HEK293 (cell line): Measurements from ENCODE around the gene PCBD1.
A peak's percentile ranks its signal among the peaks of the same experiment; 100 is the strongest.

Source experiments
- CTCF ChIA-PET: fragments of 350-600 bp; formaldehyde crosslinking; extraction: SDS; loops from one replicate; lab custom pipeline; 2021; ENCODE audit warnings: antibody characterized with exemption; lab: Yijun Ruan, JAX
- POLR2A ChIA-PET: fragments of 300-600 bp; formaldehyde crosslinking; extraction: SDS; loops from one replicate; lab custom pipeline; 2020; ENCODE audit warnings: antibody characterized with exemption, inconsistent platforms; lab: Yijun Ruan, JAX
- H3K27ac ChIP-seq: fragments of 200-500 bp; sonication (Bioruptor generic); 2 replicates; pipeline ENCODE4 v1.5.1; 2014; ENCODE audit warnings: low read depth, low read length, control low read depth, inconsistent platforms; ENCODE audit errors: extremely low read depth
- H3K36me3 ChIP-seq, 2 experiments: fragments of 200-500 bp in 1 of 2; sonication (Bioruptor generic) in 1 of 2; 1 replicate in 1 of 2; 2 replicates in 1 of 2; pipeline ENCODE4 v1.5.1; 2014 to 2017; ENCODE audit warnings: inconsistent platforms in 2 of 2, low read length in 2 of 2; ENCODE audit not compliant: control insufficient read depth in 2 of 2, insufficient read depth in 1 of 2
- H3K4me1 ChIP-seq: fragments of 200-500 bp; sonication (Bioruptor generic); 2 replicates; pipeline ENCODE4 v1.5.1; 2014; ENCODE audit warnings: mild to moderate bottlenecking, low read length, inconsistent platforms; ENCODE audit not compliant: control insufficient read depth, insufficient read depth
- H3K4me3 ChIP-seq: 2 replicates; pipeline ENCODE4 v1.5.1; 2011; ENCODE audit warnings: low read depth, mild to moderate bottlenecking, control low read depth, low read length, moderate library complexity
- H3K9me3 ChIP-seq: fragments of 200-500 bp; sonication (Bioruptor generic); 2 replicates; pipeline ENCODE4 v1.5.1; 2014; ENCODE audit warnings: low read depth, low read length, inconsistent platforms; ENCODE audit not compliant: control insufficient read depth, insufficient read depth
- EGR2 ChIP-seq: fragments of 450-650 bp; formaldehyde crosslinking; IDR thresholded peaks from 2 replicates; pipeline ENCODE4 v1.5.1; 2016; ENCODE audit warnings: low read depth, missing biosample characterization, missing genetic modification characterization
- HOXA7 ChIP-seq: sonication (generic); formaldehyde crosslinking; IDR thresholded peaks from 2 replicates; pipeline ENCODE4 v1.8.1; 2022; ENCODE audit warnings: missing genetic modification reagents, borderline replicate concordance
- HOXD13 ChIP-seq: sonication (generic); formaldehyde crosslinking; IDR thresholded peaks from 2 replicates; pipeline ENCODE4 v1.8.0; 2022; ENCODE audit warnings: missing genetic modification reagents, borderline replicate concordance
- KLF10 ChIP-seq: fragments of 450-650 bp; IDR thresholded peaks from 2 replicates; pipeline ENCODE4 v1.5.1; 2018; ENCODE audit warnings: missing biosample characterization, mild to moderate bottlenecking, missing genetic modification characterization
- KLF8 ChIP-seq: fragments of 450-650 bp; formaldehyde crosslinking; IDR thresholded peaks from 2 replicates; pipeline ENCODE4 v1.5.1; 2016; ENCODE audit warnings: missing biosample characterization, missing genetic modification characterization
- PATZ1 ChIP-seq: fragments of 450-650 bp; formaldehyde crosslinking; IDR thresholded peaks from 2 replicates; pipeline ENCODE4 v1.5.1; 2016; ENCODE audit warnings: missing biosample characterization, missing genetic modification characterization
- REST ChIP-seq: fragments of 450-650 bp; formaldehyde crosslinking; IDR thresholded peaks from 2 replicates; pipeline ENCODE4 v1.5.1; 2016; ENCODE audit warnings: missing biosample characterization, missing genetic modification characterization
- ZBTB20 ChIP-seq: fragments of 450-650 bp; formaldehyde crosslinking; IDR thresholded peaks from 2 replicates; pipeline ENCODE4 v1.5.1; 2016; ENCODE audit warnings: missing biosample characterization, missing genetic modification characterization
- ZNF148 ChIP-seq: fragments of 450-650 bp; formaldehyde crosslinking; IDR thresholded peaks from 2 replicates; pipeline ENCODE4 v1.5.0; 2017; ENCODE audit warnings: missing biosample characterization, missing genetic modification characterization, borderline replicate concordance
- ZNF169 ChIP-seq: fragments of 450-650 bp; formaldehyde crosslinking; IDR thresholded peaks from 2 replicates; pipeline ENCODE4 v1.5.1; 2016; ENCODE audit warnings: missing biosample characterization, missing genetic modification characterization
- ZNF239 ChIP-seq: fragments of 450-650 bp; formaldehyde crosslinking; IDR thresholded peaks from 2 replicates; pipeline ENCODE4 v1.5.1; 2016; ENCODE audit warnings: missing biosample characterization, missing genetic modification characterization
- ZNF280C ChIP-seq: fragments of 450-650 bp; formaldehyde crosslinking; IDR thresholded peaks from 2 replicates; pipeline ENCODE4 v1.5.1; 2016; ENCODE audit warnings: missing biosample characterization, missing genetic modification characterization
- ZNF354C ChIP-seq: fragments of 450-650 bp; formaldehyde crosslinking; IDR thresholded peaks from 2 replicates; pipeline ENCODE4 v1.5.1; 2016; ENCODE audit warnings: missing biosample characterization, missing genetic modification characterization, low read depth, borderline replicate concordance
- ZNF404 ChIP-seq: fragments of 450-650 bp; formaldehyde crosslinking; IDR thresholded peaks from 2 replicates; pipeline ENCODE4 v1.5.1; 2017; ENCODE audit warnings: missing biosample characterization, missing genetic modification characterization
- ZNF596 ChIP-seq: fragments of 450-650 bp; IDR thresholded peaks from 2 replicates; pipeline ENCODE4 v1.5.0; 2018; ENCODE audit warnings: missing biosample characterization, mild to moderate bottlenecking, missing genetic modification characterization, moderate library complexity
- ZNF791 ChIP-seq: fragments of 450-650 bp; formaldehyde crosslinking; IDR thresholded peaks from 2 replicates; pipeline ENCODE4 v1.5.1; 2016; ENCODE audit warnings: missing biosample characterization, missing genetic modification characterization

PCBD1 gene

GRCh38 chr10:70908406-70909296 is 20.3 kb upstream of the PCBD1 start (continued):
- no peak for TF ChIP-seq ZNF239 (tag by site-specific recombination)
- TF ChIP-seq, all 188 proteins: peak for 3

GRCh38 chr10:70907637-70908405 is 19.5 kb upstream of the PCBD1 start:
- ChIA-PET POLR2A (no interaction called here), CTCF (interaction anchor here (0.6 to 1.6 kb wide), 2 partner anchors 198 to 303 kb away, joined by 3 to 6 read pairs; no protein-coding TSS in a partner anchor)
- Histone ChIP-seq H3K27ac (no peak overlapping the region), H3K4me1 (no peaks in the 10 kb centered on the region), H3K4me3 (no peak overlapping the region), H3K9me3 (no peaks in the 10 kb centered on the region), H3K36me3 (no peaks in the 10 kb centered on the region)
- TF ChIP-seq ZNF169 (tag by site-specific recombination) (no peak), ZNF404 (tag by site-specific recombination) (no peak), REST (tag by site-specific recombination) (no peak), EGR2 (tag by site-specific recombination) (peak; percentile 45; the same call in 1 of the 2 replicates)

GRCh38 chr10:70906953-70907636 is 18.7 kb upstream of the PCBD1 start:
- Histone ChIP-seq H3K9me3 (no peaks in the 10 kb centered on the region), H3K4me3 (no peak overlapping the region), H3K27ac (no peak overlapping the region), H3K36me3 (no peaks in the 10 kb centered on the region), H3K4me1 (no peaks in the 10 kb centered on the region)
- POLR2A ChIA-PET, result no interaction called here
- CTCF ChIA-PET, result interaction anchor here (0.6 to 1.6 kb wide), 2 partner anchors 198 to 304 kb away, joined by 3 to 6 read pairs; no protein-coding TSS in a partner anchor
- TF ChIP-seq HOXA7 (CRISPR knock-in tag) (no peak), ZBTB20 (no peak), KLF8 (tag by site-specific recombination) (no peak), HOXD13 (CRISPR knock-in tag) (no peak), ZNF280C (no peak), KLF10 (tag by site-specific recombination) (no peak), ZNF354C (tag by site-specific recombination) (no peak), ZNF791 (no peak), ZNF148 (tag by site-specific recombination) (no peak), PATZ1 (tag by site-specific recombination) (no peak), ZNF596 (tag by site-specific recombination) (no peak)
